ENCODE measurements around the gene VN1R4. TPM values are rescaled to one million over a fixed set of nuclear protein-coding genes. Genes with fewer than 3 reads are reported as not detected.
"Not testable (repeated sequence)": the region's sequence is repeated elsewhere in the genome, so short reads cannot be mapped to it uniquely, and the experiment has no call there.

VN1R4 gene
- total and polyA plus RNA-seq, 2 donors (not counting 1 experiment from before 2014, with no cell fraction given), result not detected

DNA sequence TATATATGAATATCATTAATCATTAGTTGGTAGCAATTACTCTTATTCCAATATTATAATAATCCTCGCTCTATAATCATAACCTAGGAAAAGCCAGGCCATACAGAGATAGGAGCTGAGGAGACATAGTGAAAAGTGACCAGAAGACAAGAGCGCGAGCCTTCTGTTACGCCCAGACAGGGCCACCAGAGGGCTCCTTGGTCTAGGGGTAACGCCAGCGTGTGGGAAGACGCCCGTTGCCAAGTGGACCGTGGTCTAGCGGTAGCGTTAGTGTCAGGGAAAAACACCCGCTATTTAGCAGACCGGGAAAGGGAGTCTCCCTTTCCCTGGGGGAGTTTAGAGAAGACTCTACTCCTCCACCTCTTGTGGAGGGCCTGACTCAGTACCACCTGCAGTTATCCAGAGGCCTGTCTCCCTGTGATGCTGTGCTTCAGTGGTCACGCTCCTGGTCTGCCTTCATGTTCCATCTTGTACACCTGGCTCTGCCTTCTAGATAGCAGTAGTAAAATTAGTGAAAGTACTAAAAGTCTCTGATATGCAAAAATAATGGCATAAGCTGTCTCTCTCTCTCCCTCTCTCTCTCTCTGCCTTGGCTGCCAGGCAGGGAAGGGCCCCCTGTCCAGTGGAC, 9.7 kb downstream of the VN1R4 start, which contains the start of gene VN1R2:
Gene VN1R2, plus strand, starts transcription at position 578 of the 628 bp plus-strand sequence. CDS start 84 bp downstream, outside the sequence.
- ATAC-seq (ENCODE audit: low read depth); H3K79me2 ChIP-seq (ENCODE audit: control insufficient read depth, insufficient read depth, low read length); intact Hi-C loops (cut with micrococcal nuclease); H3K27me3 ChIP-seq (replicated peaks in 1 of 4; ENCODE audit: control extremely low read depth in 1 of 4, control insufficient read depth in 3 of 4, insufficient read depth in 4 of 4, low read length in 3 of 4); H3K4me3 ChIP-seq (ENCODE audit: control extremely low read depth in 1 of 5, extremely low read depth in 1 of 5, insufficient read depth in 1 of 5, low read depth in 2 of 5, low read length in 4 of 5); H3K27me3 Mint-ChIP-seq; POLR2A ChIA-PET; H3K4me2 ChIP-seq (replicated peaks; ENCODE audit: low read depth, low read length, poor library complexity, severe bottlenecking); H3K36me3 ChIP-seq (replicated peaks in 1 of 2; ENCODE audit: control extremely low read depth in 1 of 2, control insufficient read depth in 1 of 2, extremely low read depth in 1 of 2, insufficient read depth in 2 of 2, low read length in 1 of 2); H3K27ac Mint-ChIP-seq; H3K4me3 Mint-ChIP-seq; DNase-seq; CTCF ChIA-PET; H2AFZ ChIP-seq (ENCODE audit: insufficient read depth, low read depth, low read length, poor library complexity, severe bottlenecking); H3K27ac ChIP-seq (ENCODE audit: low read length in 2 of 2); H4K20me1 ChIP-seq (ENCODE audit: control insufficient read depth, insufficient read depth, low read length, poor library complexity, severe bottlenecking); H3K9ac ChIP-seq (ENCODE audit: low read length): not testable (repeated sequence)
- Mint-ChIP-seq H3K9me3 (ENCODE audit: insufficient read depth) (peaks cover 25% of the 10 kb centered on the region), H3K4me1 (peaks cover 10% of the 10 kb centered on the region)
- Histone ChIP-seq H3K9me3 (ENCODE audit: control extremely low read depth in 1 of 3, control insufficient read depth in 2 of 3, insufficient read depth in 1 of 3, low read length in 2 of 3) (peaks cover 7 to 60% (median 13%) of the 10 kb centered on the region in 3 donors), H3K4me1 (ENCODE audit: control insufficient read depth in 2 of 2, insufficient read depth in 2 of 2, low read length in 2 of 2) (peaks cover 6 to 15% of the 10 kb centered on the region in 2 donors)
- 70% methylated on average over 11 of the region's 14 CpGs for WGBS (ENCODE audit: insufficient coverage)

DNA sequence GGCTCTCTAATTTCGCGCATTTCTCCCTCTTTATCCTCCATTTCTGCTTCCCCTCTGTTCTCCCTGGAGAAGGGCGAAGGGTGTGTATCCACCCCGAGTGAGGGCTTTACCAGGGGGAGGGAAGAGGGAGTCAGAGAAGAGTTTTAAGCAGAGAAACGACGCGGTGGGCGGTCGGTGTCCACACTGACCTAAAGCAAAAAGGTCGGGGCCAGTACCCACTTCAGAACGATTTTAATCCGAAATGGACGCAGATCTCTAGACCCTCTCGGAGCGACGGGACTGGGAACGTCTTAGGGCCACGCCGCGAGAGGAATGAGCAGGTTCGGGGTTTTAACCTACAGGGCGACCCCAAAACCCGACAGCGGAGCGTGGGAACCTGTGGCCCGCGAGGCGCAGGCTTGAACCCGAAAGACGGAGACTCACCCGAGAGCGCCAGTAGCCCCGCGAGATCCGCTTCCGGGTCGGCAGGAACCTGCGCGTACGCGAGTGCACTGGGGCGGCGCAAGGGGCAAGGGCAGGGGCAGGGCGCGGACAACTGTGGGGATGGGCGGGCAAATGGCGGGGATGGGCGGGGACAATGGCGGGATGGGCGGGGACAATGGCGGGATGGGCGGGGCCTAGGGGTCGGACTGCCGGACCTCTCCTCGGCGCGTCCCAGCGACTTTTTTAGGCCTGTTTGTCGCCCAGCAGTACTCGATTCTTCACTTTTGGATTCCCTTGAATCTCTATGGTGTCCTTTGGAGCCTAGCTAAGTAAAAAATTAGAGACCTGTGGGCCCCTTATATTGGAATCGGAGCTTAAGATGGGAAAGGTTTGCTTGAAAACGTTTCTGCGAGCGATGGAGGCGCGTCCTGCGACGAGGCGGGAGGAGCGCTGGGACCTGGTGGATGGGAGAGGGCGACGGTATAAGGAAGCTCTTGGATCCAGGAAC, 12.8 kb downstream of the VN1R4 start, which contains the start of gene ZNF677:
Gene ZNF677, minus strand, starts transcription at position 463 of the 931 bp plus-strand sequence. CDS start 3,323 bp downstream, outside the sequence.
- DNase-seq, result peak; percentile 87
- Histone ChIP-seq H3K9ac (ENCODE audit: low read length) (peak within 1 kb of the TSS; percentile 71), H3K4me3 (ENCODE audit: control extremely low read depth in 1 of 5, extremely low read depth in 1 of 5, insufficient read depth in 1 of 5, low read depth in 2 of 5, low read length in 4 of 5) (peak within 1 kb of the TSS; percentile 74 to 91 (median 85)), H3K27ac (ENCODE audit: low read length in 2 of 2) (peak within 1 kb of the TSS; percentile 56 to 76), H3K79me2 (ENCODE audit: control insufficient read depth, insufficient read depth, low read length) (no peaks in the 10 kb centered on the region), H3K36me3 (replicated peaks in 1 of 2; ENCODE audit: control extremely low read depth in 1 of 2, control insufficient read depth in 1 of 2, extremely low read depth in 1 of 2, insufficient read depth in 2 of 2, low read length in 1 of 2) (peaks cover 15 to 23% of the 10 kb centered on the region in 2 experiments), H3K27me3 (replicated peaks in 1 of 4; ENCODE audit: control extremely low read depth in 1 of 4, control insufficient read depth in 3 of 4, insufficient read depth in 4 of 4, low read length in 3 of 4) (peaks cover 0 to 2% (median 0%) of the 10 kb centered on the region in 4 experiments), H3K4me1 (ENCODE audit: control insufficient read depth in 2 of 2, insufficient read depth in 2 of 2, low read length in 2 of 2) (peaks cover 6 to 15% of the 10 kb centered on the region in 2 donors), H3K9me3 (ENCODE audit: control extremely low read depth in 1 of 3, control insufficient read depth in 2 of 3, insufficient read depth in 1 of 3, low read length in 2 of 3) (peaks cover 9 to 43% (median 31%) of the 10 kb centered on the region in 3 donors), H2AFZ (ENCODE audit: insufficient read depth, low read depth, low read length, poor library complexity, severe bottlenecking) (peak within 1 kb of the TSS; percentile 96), H4K20me1 (ENCODE audit: control insufficient read depth, insufficient read depth, low read length, poor library complexity, severe bottlenecking) (no peaks in the 10 kb centered on the region), H3K4me2 (replicated peaks; ENCODE audit: low read depth, low read length, poor library complexity, severe bottlenecking) (peak within 1 kb of the TSS; percentile 81)
- peak within 1 kb of the TSS; percentile 80 for H3K27ac Mint-ChIP-seq
- 4% methylated on average over 67 of the region's 72 CpGs for WGBS (ENCODE audit: insufficient coverage)
- peaks cover 27% of the 10 kb centered on the region for H3K9me3 Mint-ChIP-seq (ENCODE audit: insufficient read depth)
- ChIA-PET POLR2A (no interaction called here), CTCF (interaction anchor here (1.0 kb wide), 1 partner anchor 108 kb away, joined by 3 read pairs; no protein-coding TSS in a partner anchor)
- H3K4me1 Mint-ChIP-seq, result peaks cover 10% of the 10 kb centered on the region
- no peaks in the 10 kb centered on the region for H3K27me3 Mint-ChIP-seq
- intact Hi-C loops (cut with micrococcal nuclease), result no loop called here
- TF ChIP-seq, protein P1, sequence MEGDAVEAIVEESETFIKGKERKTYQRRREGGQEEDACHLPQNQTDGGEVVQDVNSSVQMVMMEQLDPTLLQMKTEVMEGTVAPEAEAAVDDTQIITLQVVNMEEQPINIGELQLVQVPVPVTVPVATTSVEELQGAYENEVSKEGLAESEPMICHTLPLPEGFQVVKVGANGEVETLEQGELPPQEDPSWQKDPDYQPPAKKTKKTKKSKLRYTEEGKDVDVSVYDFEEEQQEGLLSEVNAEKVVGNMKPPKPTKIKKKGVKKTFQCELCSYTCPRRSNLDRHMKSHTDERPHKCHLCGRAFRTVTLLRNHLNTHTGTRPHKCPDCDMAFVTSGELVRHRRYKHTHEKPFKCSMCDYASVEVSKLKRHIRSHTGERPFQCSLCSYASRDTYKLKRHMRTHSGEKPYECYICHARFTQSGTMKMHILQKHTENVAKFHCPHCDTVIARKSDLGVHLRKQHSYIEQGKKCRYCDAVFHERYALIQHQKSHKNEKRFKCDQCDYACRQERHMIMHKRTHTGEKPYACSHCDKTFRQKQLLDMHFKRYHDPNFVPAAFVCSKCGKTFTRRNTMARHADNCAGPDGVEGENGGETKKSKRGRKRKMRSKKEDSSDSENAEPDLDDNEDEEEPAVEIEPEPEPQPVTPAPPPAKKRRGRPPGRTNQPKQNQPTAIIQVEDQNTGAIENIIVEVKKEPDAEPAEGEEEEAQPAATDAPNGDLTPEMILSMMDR (IDR thresholded peaks at IDR 0.05), result no peak
- TF ChIP-seq EZH2 (IDR thresholded peaks at IDR 0.05; ENCODE audit: borderline replicate concordance, insufficient read depth, low read depth, low read length, poor library complexity, severe bottlenecking), result no peak
- peak; percentile 98 for ATAC-seq (ENCODE audit: low read depth)
- H3K4me3 Mint-ChIP-seq, result peak within 1 kb of the TSS; percentile 88
